K562 (cell line): ENCODE data around the gene TLCD5. TPM values are rescaled to one million over a fixed set of nuclear protein-coding genes. Genes with fewer than 3 reads are reported as not detected.

Experiments
- ARID3A ChIP-seq: IDR thresholded peaks from 2 replicates; pipeline ENCODE4 v1.6.1; 2012; ENCODE audit warnings: low read depth, low read length, improper control_type of control experiment, borderline replicate concordance
- BCLAF1 ChIP-seq, 2 experiments: fragments of 450-650 bp in 1 of 2; IDR thresholded peaks; 2 replicates each; pipeline ENCODE4 v1.6.1; 2011 to 2017; ENCODE audit warnings: low read depth in 2 of 2, antibody characterized with exemption in 1 of 2, borderline replicate concordance in 1 of 2, low read length in 1 of 2, mild to moderate bottlenecking in 1 of 2, mixed read lengths in 1 of 2; ENCODE audit not compliant: control insufficient read depth in 1 of 2
- CXXC5 ChIP-seq: fragments of 250-450 bp; sonication (Bioruptor Pico); IDR thresholded peaks from 2 replicates; pipeline ENCODE4 v1.8.0; 2022; ENCODE audit warnings: inconsistent platforms, mild to moderate bottlenecking, moderate library complexity
- EP400 ChIP-seq: fragments of 450-650 bp; IDR thresholded peaks from 2 replicates; pipeline ENCODE4 v1.6.1; 2017; ENCODE audit warnings: antibody characterized with exemption, mild to moderate bottlenecking, moderate library complexity
- FOXM1 ChIP-seq, 2 experiments: fragments of 450-650 bp in 1 of 2; sonication (generic) in 1 of 2; formaldehyde crosslinking in 1 of 2; IDR thresholded peaks; 2 replicates each; pipeline versions ENCODE4 v1.6.1 to v1.9.0; 2017 to 2022; ENCODE audit warnings: low read depth in 2 of 2, mild to moderate bottlenecking in 2 of 2, missing genetic modification reagents in 1 of 2, moderate library complexity in 1 of 2
- HDAC2 ChIP-seq: fragments of 450-650 bp; IDR thresholded peaks from 2 replicates; pipeline ENCODE4 v1.6.1; 2016; ENCODE audit warnings: mild to moderate bottlenecking
- HNRNPH1 ChIP-seq: fragments of 200-400 bp; formaldehyde crosslinking; optimal IDR thresholded peaks from 2 replicates; pipeline ENCODE3; 2017; ENCODE audit warnings: low read depth, mild to moderate bottlenecking, low read length, moderate library complexity
- KAT2B ChIP-seq: IDR thresholded peaks from one replicate; pipeline ENCODE4 v1.6.1; 2012; ENCODE audit warnings: low read depth, mild to moderate bottlenecking, control low read depth, inconsistent platforms, low read length, moderate library complexity
- KDM1A ChIP-seq, 2 experiments: fragments of 450-650 bp; IDR thresholded peaks; 2 replicates each; pipeline ENCODE4 v1.6.1; 2016; ENCODE audit warnings: mild to moderate bottlenecking in 2 of 2
- MAFF ChIP-seq: IDR thresholded peaks from 2 replicates; pipeline ENCODE4 v1.6.1; 2012; ENCODE audit warnings: low read length, improper control_type of control experiment
- MECOM ChIP-seq: fragments of 250-450 bp; sonication (Bioruptor Pico); IDR thresholded peaks from 2 replicates; pipeline ENCODE4 v1.8.0; 2022; ENCODE audit warnings: inconsistent platforms
- MTA2 ChIP-seq: fragments of 450-650 bp; IDR thresholded peaks from 2 replicates; pipeline ENCODE4 v1.6.1; 2016; ENCODE audit warnings: low read depth
- MTA3 ChIP-seq: fragments of 450-650 bp; formaldehyde crosslinking; IDR thresholded peaks from 2 replicates; pipeline ENCODE4 v1.6.1; 2017; ENCODE audit warnings: mild to moderate bottlenecking, borderline replicate concordance
- NFIC ChIP-seq: fragments of 450-650 bp; IDR thresholded peaks from 2 replicates; pipeline ENCODE4 v1.6.1; 2017; ENCODE audit warnings: mild to moderate bottlenecking, inconsistent platforms
- POLR2A ChIP-seq: fragments of 450-650 bp; conservative IDR thresholded peaks from 2 replicates; pipeline ENCODE4 v1.6.1; 2016
- SOX6 ChIP-seq: fragments of 450-650 bp; IDR thresholded peaks from 2 replicates; pipeline ENCODE4 v1.6.1; 2014; ENCODE audit warnings: mild to moderate bottlenecking
- SP1 ChIP-seq: sonication (generic); formaldehyde crosslinking; IDR thresholded peaks from 2 replicates; pipeline ENCODE4 v1.8.1; 2022; ENCODE audit warnings: mild to moderate bottlenecking, missing genetic modification reagents
- STAT5B ChIP-seq: fragments of 250-450 bp; sonication (Bioruptor Pico); IDR thresholded peaks from 2 replicates; pipeline ENCODE4 v1.8.0; 2021; ENCODE audit warnings: mild to moderate bottlenecking, inconsistent platforms
- UBTF ChIP-seq, 2 experiments: IDR thresholded peaks; 2 replicates each; pipeline ENCODE4 v1.6.1; 2012; ENCODE audit warnings: improper control_type of control experiment in 2 of 2, low read depth in 2 of 2, low read length in 2 of 2, borderline replicate concordance in 1 of 2
- ZNF639 ChIP-seq, 2 experiments: fragments of 200-800 bp in 1 of 2; sonication (Bioruptor generic) in 1 of 2; sonication (generic) in 1 of 2; formaldehyde crosslinking in 1 of 2; IDR thresholded peaks in 1 of 2; conservative IDR thresholded peaks in 1 of 2; 2 replicates each; pipeline versions ENCODE4 v1.5.0 to v1.6.1; 2016 to 2020; ENCODE audit warnings: missing compliant biosample characterization in 1 of 2, missing genetic modification characterization in 1 of 2, missing genetic modification reagents in 1 of 2
- polyA plus RNA-seq, 8 experiments: library from polyadenylated mRNA; depleted of rRNA in 4 of 8; stranded (reverse) in 5 of 8; unstranded in 3 of 8; fragments of >200 nt; fragmentation: Nextera tagmentation in 2 of 8; fragmentation: Illumina TruSeq in 1 of 8; extraction: Ambion mirVana in 2 of 8; extraction: Trizol in 1 of 8; gene quantifications; 2 replicates each; pipeline versions ENCODE4 v1.2.1 to v1.2.3, GENCODE V29; 2011 to 2014; ENCODE audit warnings: inconsistent platforms in 1 of 8, missing spikeins in 1 of 8
- total RNA-seq, 7 experiments: library from RNA; depleted of rRNA in 6 of 7; stranded (reverse); fragments of >200 nt in 6 of 7; fragmentation: Illumina TruSeq in 2 of 7; extraction: Trizol in 2 of 7; gene quantifications; 2 replicates each; pipeline versions ENCODE4 v1.2.1 to v1.2.3, GENCODE V29; 2011 to 2021; ENCODE audit warnings: low replicate concordance in 1 of 7

Gene TLCD5
- total and polyA plus RNA-seq, 9 of the 15 experiments (the other 6 are each of a cell fraction or from before 2014, with no cell fraction given) = 0.94 to 5.1 (median 1.6) TPM

- TF ChIP-seq ARID3A (peak; percentile 98), SP1 (CRISPR knock-in tag) (peak; percentile 49; the same call in 1 of the 2 replicates), POLR2A (peak; percentile 71), SOX6 (peak; percentile 96), KAT2B (no peak), UBTF (IDR thresholded peaks at IDR 0.05; ENCODE audit: borderline replicate concordance in 1 of 2, low read depth in 2 of 2, low read length in 2 of 2) (0 out of 4 replicates have a peak, but pooled peaks of 1 of the 2 experiments have one; percentile 41), ZNF639 (CRISPR knock-in tag; conservative IDR thresholded peaks at IDR 0.05 in 1 of 2, IDR thresholded peaks at IDR 0.05 in 1 of 2) (peak in 1 of 2 experiments; percentile 63; a peak in 1 of 4 replicates), KDM1A (IDR thresholded peaks at IDR 0.05) (peak; percentile 87 to 91), MAFF (no peak), STAT5B (CRISPR knock-in tag) (no peak), EP400 (peak; percentile 50; the same call in 1 of the 2 replicates), MECOM (CRISPR knock-in tag) (no peak), MTA3 (0 out of 2 replicates have a peak, but pooled peaks have one; percentile 58), CXXC5 (CRISPR knock-in tag) (peak; percentile 63; the same call in 1 of the 2 replicates), BCLAF1 (IDR thresholded peaks at IDR 0.05; ENCODE audit: borderline replicate concordance in 1 of 2, control insufficient read depth in 1 of 2, low read depth in 2 of 2, low read length in 1 of 2) (peak in 1 of 2 experiments; percentile 87; a peak in 2 of 4 replicates), HDAC2 (peak; percentile 79; the same call in 1 of the 2 replicates), NFIC (peak; percentile 79), FOXM1 (IDR thresholded peaks at IDR 0.05; ENCODE audit: low read depth) (peak; percentile 85), FOXM1 (CRISPR knock-in tag; IDR thresholded peaks at IDR 0.05; ENCODE audit: low read depth) (no peak), MTA2 (peak; percentile 90), HNRNPH1 (no peak)
Measured at GRCh38 chr11:120339394-120339890, 14.3 kb downstream of the TLCD5 start (continued).
